Chondrocyte (in vitro differentiated cells): ENCODE measurements around the gene PRKG2. TPM values are rescaled to one million over a fixed set of nuclear protein-coding genes. Genes with fewer than 3 reads are reported as not detected.

Source experiments
- DNase-seq: peaks from one replicate; pipeline ENCODE4 v3.0.0; 2021; ENCODE audit warnings: mixed read lengths, low spot score
- H3K27ac Mint-ChIP-seq: one replicate; pipeline ENCODE4 v1.8.0; 2021; ENCODE audit warnings: mild to moderate bottlenecking, moderate library complexity, mixed read lengths; ENCODE audit not compliant: unreplicated experiment
- H3K27me3 Mint-ChIP-seq: 2 replicates; pipeline ENCODE4 v1.8.0; 2021; ENCODE audit warnings: low read depth, mixed read lengths
- H3K36me3 Mint-ChIP-seq: 2 replicates; pipeline ENCODE4 v1.8.0; 2021; ENCODE audit warnings: low read depth, mixed read lengths
- H3K4me1 Mint-ChIP-seq: 2 replicates; pipeline ENCODE4 v1.8.0; 2021; ENCODE audit warnings: low read depth, mild to moderate bottlenecking, mixed read lengths
- H3K4me3 Mint-ChIP-seq: one replicate; pipeline ENCODE4 v1.8.0; 2021; ENCODE audit warnings: mild to moderate bottlenecking, moderate library complexity, mixed read lengths; ENCODE audit not compliant: unreplicated experiment
- H3K9me3 Mint-ChIP-seq: 2 replicates; pipeline ENCODE4 v1.8.0; 2021; ENCODE audit warnings: low read depth, mixed read lengths
- total RNA-seq: library from RNA; stranded (reverse); gene quantifications from 3 replicates; pipeline ENCODE4 v1.2.1, GENCODE V29; 2021
- TF ChIP-seq, protein P1 (sequence below): fragments of 200-600 bp; sonication (generic); IDR thresholded peaks from 2 replicates; pipeline ENCODE4 v1.5.0; 2021; ENCODE audit warnings: antibody characterized with exemption, mild to moderate bottlenecking, moderate library complexity

PRKG2 gene
- total RNA-seq, 1 donor from 2014 or later, result not detected

- no peak for DNase-seq
- no peak overlapping the region for H3K27ac Mint-ChIP-seq
- no peaks in the 10 kb centered on the region for H3K9me3 Mint-ChIP-seq
- H3K36me3 Mint-ChIP-seq, result no peaks in the 10 kb centered on the region
- H3K4me1 Mint-ChIP-seq, result peaks cover 23% of the 10 kb centered on the region
- no peak overlapping the region for H3K4me3 Mint-ChIP-seq
- TF ChIP-seq, protein P1, sequence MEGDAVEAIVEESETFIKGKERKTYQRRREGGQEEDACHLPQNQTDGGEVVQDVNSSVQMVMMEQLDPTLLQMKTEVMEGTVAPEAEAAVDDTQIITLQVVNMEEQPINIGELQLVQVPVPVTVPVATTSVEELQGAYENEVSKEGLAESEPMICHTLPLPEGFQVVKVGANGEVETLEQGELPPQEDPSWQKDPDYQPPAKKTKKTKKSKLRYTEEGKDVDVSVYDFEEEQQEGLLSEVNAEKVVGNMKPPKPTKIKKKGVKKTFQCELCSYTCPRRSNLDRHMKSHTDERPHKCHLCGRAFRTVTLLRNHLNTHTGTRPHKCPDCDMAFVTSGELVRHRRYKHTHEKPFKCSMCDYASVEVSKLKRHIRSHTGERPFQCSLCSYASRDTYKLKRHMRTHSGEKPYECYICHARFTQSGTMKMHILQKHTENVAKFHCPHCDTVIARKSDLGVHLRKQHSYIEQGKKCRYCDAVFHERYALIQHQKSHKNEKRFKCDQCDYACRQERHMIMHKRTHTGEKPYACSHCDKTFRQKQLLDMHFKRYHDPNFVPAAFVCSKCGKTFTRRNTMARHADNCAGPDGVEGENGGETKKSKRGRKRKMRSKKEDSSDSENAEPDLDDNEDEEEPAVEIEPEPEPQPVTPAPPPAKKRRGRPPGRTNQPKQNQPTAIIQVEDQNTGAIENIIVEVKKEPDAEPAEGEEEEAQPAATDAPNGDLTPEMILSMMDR, result no peak
- H3K27me3 Mint-ChIP-seq, result peaks cover 5% of the 10 kb centered on the region
Observed at GRCh38 chr4:81257021-81257420, 42.0 kb upstream of the PRKG2 start.

GRCh38 chr4:81256059-81256970, 41.3 kb upstream of the PRKG2 start:
- H3K27ac Mint-ChIP-seq, result peak overlapping the region; percentile 55
- TF ChIP-seq, protein P1, result no peak
- no peak for DNase-seq
- H3K27me3 Mint-ChIP-seq, result peaks cover 4% of the 10 kb centered on the region
- H3K4me3 Mint-ChIP-seq, result no peak overlapping the region
- peaks cover 6% of the 10 kb centered on the region for H3K9me3 Mint-ChIP-seq
- H3K36me3 Mint-ChIP-seq, result no peaks in the 10 kb centered on the region
- H3K4me1 Mint-ChIP-seq, result peaks cover 23% of the 10 kb centered on the region

- no peak overlapping the region for H3K4me3 Mint-ChIP-seq
- H3K27ac Mint-ChIP-seq, result peak overlapping the region; percentile 2
- no peak for DNase-seq
- H3K27me3 Mint-ChIP-seq, result peaks cover 3% of the 10 kb centered on the region
- H3K36me3 Mint-ChIP-seq, result no peaks in the 10 kb centered on the region
- H3K9me3 Mint-ChIP-seq, result peaks cover 7% of the 10 kb centered on the region
- peaks cover 23% of the 10 kb centered on the region for H3K4me1 Mint-ChIP-seq
- TF ChIP-seq, protein P1, result no peak
Observed at GRCh38 chr4:81255524-81255923, 40.5 kb upstream of the PRKG2 start.

- peaks cover 9% of the 10 kb centered on the region for H3K9me3 Mint-ChIP-seq
- H3K4me3 Mint-ChIP-seq, result no peak overlapping the region
- peaks cover 15% of the 10 kb centered on the region for H3K27me3 Mint-ChIP-seq
- no peaks in the 10 kb centered on the region for H3K36me3 Mint-ChIP-seq
- TF ChIP-seq, protein P1, result no peak
- no peak for DNase-seq
- H3K27ac Mint-ChIP-seq, result no peak overlapping the region
- peaks cover 2% of the 10 kb centered on the region for H3K4me1 Mint-ChIP-seq
Observed at GRCh38 chr4:81250430-81250829, 35.4 kb upstream of the PRKG2 start.

DNA sequence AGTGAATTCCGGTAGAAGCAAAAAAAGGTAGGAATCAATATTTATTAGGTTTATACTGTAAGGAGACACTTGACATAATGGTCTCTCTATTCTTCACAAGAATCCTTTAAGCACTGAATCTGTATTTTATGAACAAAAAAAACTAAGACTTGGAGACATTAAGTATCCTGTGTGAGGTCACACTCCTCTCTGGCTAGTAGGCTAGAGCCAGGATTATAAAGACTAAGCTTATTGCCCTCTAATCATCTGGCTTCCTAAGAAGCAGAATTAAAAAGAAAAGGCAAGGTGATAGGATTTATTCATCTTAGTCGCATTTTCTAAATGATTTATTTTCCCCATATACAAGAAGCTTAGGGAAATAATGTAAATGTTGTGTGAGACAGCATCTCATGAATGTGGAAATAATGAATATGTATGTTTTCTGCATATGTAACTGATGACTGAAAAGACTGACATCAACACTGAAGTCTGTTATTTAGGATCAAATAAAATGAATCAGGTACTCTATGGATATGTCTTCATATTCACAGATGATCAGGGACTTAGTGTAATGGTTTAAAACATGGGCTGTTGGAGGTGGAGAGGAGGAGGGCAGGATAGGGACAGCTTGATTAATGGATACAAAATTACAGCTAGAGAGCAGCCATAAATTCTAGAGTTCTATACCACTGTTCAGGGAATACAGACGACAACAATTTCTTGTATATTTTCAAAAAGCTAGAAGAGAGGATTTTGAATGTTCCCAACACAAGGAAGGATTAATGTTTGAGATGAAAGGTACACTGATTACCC, 30.4 kb upstream of the PRKG2 start:
- TF ChIP-seq, protein P1, result no peak
- H3K9me3 Mint-ChIP-seq, result peaks cover 3% of the 10 kb centered on the region

More for the DNA sequence above, 30.4 kb upstream of the PRKG2 start:
- Mint-ChIP-seq H3K27me3 (peaks cover 18% of the 10 kb centered on the region), H3K4me3 (no peak overlapping the region), H3K36me3 (no peaks in the 10 kb centered on the region), H3K4me1 (no peaks in the 10 kb centered on the region), H3K27ac (no peak overlapping the region)
- DNase-seq, result no peak
